PC-9 (cell line): ENCODE results near the gene CMSS1. TPM values are rescaled to one million over a fixed set of nuclear protein-coding genes. Genes with fewer than 3 reads are reported as not detected.
A peak's percentile ranks its signal among the peaks of the same experiment; 100 is the strongest.

Experiments
- BruUV-seq: library from RNA; stranded (reverse); fragments of 400-500 nt; replicated peaks from 2 replicates; lab custom pipeline; 2021; lab: Mats Ljungman, UMichigan
- CTCF ChIA-PET: fragments of 300-600 bp; sonication (Branson Sonifier 250); formaldehyde crosslinking; loops from one replicate; lab custom pipeline; 2022; ENCODE audit warnings: antibody characterized with exemption; lab: Charles Lee
- POLR2A ChIA-PET: fragments of 300-600 bp; sonication (Branson Sonifier 250); formaldehyde crosslinking; loops from one replicate; lab custom pipeline; 2022; ENCODE audit warnings: antibody characterized with exemption; ENCODE audit not compliant: unreplicated experiment; lab: Charles Lee
- DNase-seq, 2 experiments: peaks; one replicate each; pipeline versions ENCODE4 v3.0.0 to v3.0.0-alpha.2; 2015 to 2022; ENCODE audit warnings: mixed read lengths in 1 of 2
- H2AFZ ChIP-seq: fragments of 200-600 bp; sonication (generic); 2 replicates; pipeline ENCODE4 v1.8.1; 2017; ENCODE audit warnings: antibody characterized with exemption
- H3F3A ChIP-seq: fragments of 200-600 bp; sonication (generic); 2 replicates; pipeline ENCODE4 v1.8.1; 2017; ENCODE audit warnings: antibody characterized with exemption, mild to moderate bottlenecking, low read depth; ENCODE audit not compliant: insufficient read depth
- H3K27ac ChIP-seq: fragments of 200-600 bp; sonication (generic); 2 replicates; pipeline ENCODE4 v1.6.1; 2016; ENCODE audit warnings: mixed run types
- H3K27me3 ChIP-seq: fragments of 200-600 bp; sonication (generic); 2 replicates; pipeline ENCODE4 v1.6.1; 2016; ENCODE audit warnings: low read depth, mixed run types; ENCODE audit not compliant: insufficient read depth
- H3K36me3 ChIP-seq: fragments of 200-600 bp; sonication (generic); 2 replicates; pipeline ENCODE4 v1.6.1; 2016; ENCODE audit warnings: low read depth, mixed run types
- H3K4me1 ChIP-seq: fragments of 200-600 bp; sonication (generic); replicated peaks from 2 replicates; pipeline ENCODE4 v1.6.1; 2016; ENCODE audit warnings: mixed run types; ENCODE audit not compliant: insufficient read depth
- H3K4me2 ChIP-seq: fragments of 200-600 bp; sonication (generic); 2 replicates; pipeline ENCODE4 v1.6.1; 2017; ENCODE audit warnings: mixed run types
- H3K4me3 ChIP-seq: fragments of 200-600 bp; sonication (generic); 2 replicates; pipeline ENCODE4 v1.6.1; 2016; ENCODE audit warnings: mixed run types
- H3K79me2 ChIP-seq: fragments of 200-600 bp; sonication (generic); 2 replicates; pipeline ENCODE4 v1.6.1; 2017; ENCODE audit warnings: low read depth, mixed run types
- H3K9me2 ChIP-seq: fragments of 200-600 bp; sonication (generic); 2 replicates; pipeline ENCODE4 v1.8.1; 2017; ENCODE audit warnings: mild to moderate bottlenecking; ENCODE audit not compliant: insufficient read depth
- H3K9me3 ChIP-seq: fragments of 200-600 bp; sonication (generic); 2 replicates; pipeline ENCODE4 v1.8.1; 2016; ENCODE audit warnings: low read depth; ENCODE audit not compliant: insufficient read depth
- H4K20me1 ChIP-seq: fragments of 200-600 bp; sonication (generic); 2 replicates; pipeline ENCODE4 v1.8.1; 2017; ENCODE audit not compliant: insufficient read depth
- EZH2 ChIP-seq: fragments of 200-600 bp; sonication (generic); IDR thresholded peaks from 2 replicates; pipeline ENCODE4 v1.8.0; 2017; ENCODE audit warnings: antibody characterized with exemption, low read depth
- intact Hi-C: fragments of 100-400 bp; cut with micrococcal nuclease; formaldehyde crosslinking; loops from one replicate; pipeline ENCODE4 v1.10.0; 2022; ENCODE audit not compliant: unreplicated experiment
- total RNA-seq: library from RNA; stranded (reverse); gene quantifications from 2 replicates; pipeline ENCODE4 v1.2.3, GENCODE V29; 2021
- TF ChIP-seq, protein P1 (sequence below): fragments of 200-600 bp; sonication (generic); conservative IDR thresholded peaks from 2 replicates; pipeline ENCODE4 v1.6.1; 2017; ENCODE audit warnings: mixed run types, antibody characterized with exemption, mild to moderate bottlenecking, moderate library complexity

CMSS1 gene
- total RNA-seq, 1 experiment from 2014 or later = 98.9 TPM

DNA sequence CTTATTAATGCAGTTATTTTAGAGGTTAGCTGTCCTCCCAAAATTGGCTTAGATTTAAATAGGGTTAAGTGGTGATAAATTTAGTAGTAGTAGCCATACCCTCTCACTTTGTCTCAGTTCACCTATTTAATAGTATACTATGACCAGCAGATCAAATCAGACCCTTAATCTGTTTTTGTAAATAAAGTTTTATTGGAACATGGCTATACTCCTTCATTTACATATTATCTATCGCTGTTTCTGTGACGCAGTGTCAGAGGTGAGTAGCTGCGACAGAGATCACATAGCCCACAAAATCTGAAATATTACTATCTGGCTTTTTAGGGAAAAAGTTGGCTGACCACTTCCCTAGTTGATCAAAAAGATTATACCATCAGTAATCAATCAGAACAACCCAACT is 183.4 kb downstream of the CMSS1 start:
- H3K4me3 ChIP-seq = no peak overlapping the region
- H3F3A ChIP-seq = peaks cover 23% of the 10 kb centered on the region
- no peaks in the 10 kb centered on the region for H4K20me1 ChIP-seq
- no peak overlapping the region for H3K27ac ChIP-seq
- TF ChIP-seq, protein P1, sequence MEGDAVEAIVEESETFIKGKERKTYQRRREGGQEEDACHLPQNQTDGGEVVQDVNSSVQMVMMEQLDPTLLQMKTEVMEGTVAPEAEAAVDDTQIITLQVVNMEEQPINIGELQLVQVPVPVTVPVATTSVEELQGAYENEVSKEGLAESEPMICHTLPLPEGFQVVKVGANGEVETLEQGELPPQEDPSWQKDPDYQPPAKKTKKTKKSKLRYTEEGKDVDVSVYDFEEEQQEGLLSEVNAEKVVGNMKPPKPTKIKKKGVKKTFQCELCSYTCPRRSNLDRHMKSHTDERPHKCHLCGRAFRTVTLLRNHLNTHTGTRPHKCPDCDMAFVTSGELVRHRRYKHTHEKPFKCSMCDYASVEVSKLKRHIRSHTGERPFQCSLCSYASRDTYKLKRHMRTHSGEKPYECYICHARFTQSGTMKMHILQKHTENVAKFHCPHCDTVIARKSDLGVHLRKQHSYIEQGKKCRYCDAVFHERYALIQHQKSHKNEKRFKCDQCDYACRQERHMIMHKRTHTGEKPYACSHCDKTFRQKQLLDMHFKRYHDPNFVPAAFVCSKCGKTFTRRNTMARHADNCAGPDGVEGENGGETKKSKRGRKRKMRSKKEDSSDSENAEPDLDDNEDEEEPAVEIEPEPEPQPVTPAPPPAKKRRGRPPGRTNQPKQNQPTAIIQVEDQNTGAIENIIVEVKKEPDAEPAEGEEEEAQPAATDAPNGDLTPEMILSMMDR = no peak
- TF ChIP-seq EZH2 = no peak
- H3K27me3 ChIP-seq = no peaks in the 10 kb centered on the region
- no peak overlapping the region for H3K4me2 ChIP-seq
- H3K79me2 ChIP-seq = peaks cover 7% of the 10 kb centered on the region; the same call in 1 of the 2 replicates
- H3K9me3 ChIP-seq = peaks cover 4% of the 10 kb centered on the region
- CTCF ChIA-PET = no interaction called here
- intact Hi-C loops = no loop called here
- POLR2A ChIA-PET = no interaction called here
- H3K36me3 ChIP-seq = no peaks in the 10 kb centered on the region
- H3K9me2 ChIP-seq = no peaks in the 10 kb centered on the region
- no TSS peak for BruUV-seq
- DNase-seq = no peak
- H3K4me1 ChIP-seq = peaks cover 43% of the 10 kb centered on the region
- no peak overlapping the region for H2AFZ ChIP-seq

GRCh38 chr3:100001526-100002270 is 184.0 kb downstream of the CMSS1 start:
- Histone ChIP-seq H3K79me2 (peaks cover 7% of the 10 kb centered on the region; the same call in 1 of the 2 replicates), H3K4me3 (no peak overlapping the region), H2AFZ (no peak overlapping the region), H4K20me1 (no peaks in the 10 kb centered on the region), H3K9me3 (peaks cover 2% of the 10 kb centered on the region; the same call in 1 of the 2 replicates), H3K27ac (peak overlapping the region; percentile 60), H3K4me2 (peak overlapping the region; percentile 50; the same call in 1 of the 2 replicates), H3K9me2 (no peaks in the 10 kb centered on the region), H3F3A (peaks cover 29% of the 10 kb centered on the region), H3K36me3 (no peaks in the 10 kb centered on the region), H3K4me1 (peaks cover 49% of the 10 kb centered on the region), H3K27me3 (no peaks in the 10 kb centered on the region)
- intact Hi-C loops = loop anchor here (2.0 kb wide), 3 partner anchors 101 to 253 kb away; no protein-coding TSS in a partner anchor
- no TSS peak for BruUV-seq
- DNase-seq = peak; percentile 10 to 64
- TF ChIP-seq, protein P1 = no peak
- no peak for TF ChIP-seq EZH2
- CTCF ChIA-PET = interaction anchor here (0.5 to 1.2 kb wide), 2 partner anchors 12 to 125 kb away, joined by 3 to 4 read pairs; no protein-coding TSS in a partner anchor
- POLR2A ChIA-PET = interaction anchor here (1.1 to 1.6 kb wide), 2 partner anchors 99 to 100 kb away, joined by 5 to 7 read pairs; no protein-coding TSS in a partner anchor

DNA sequence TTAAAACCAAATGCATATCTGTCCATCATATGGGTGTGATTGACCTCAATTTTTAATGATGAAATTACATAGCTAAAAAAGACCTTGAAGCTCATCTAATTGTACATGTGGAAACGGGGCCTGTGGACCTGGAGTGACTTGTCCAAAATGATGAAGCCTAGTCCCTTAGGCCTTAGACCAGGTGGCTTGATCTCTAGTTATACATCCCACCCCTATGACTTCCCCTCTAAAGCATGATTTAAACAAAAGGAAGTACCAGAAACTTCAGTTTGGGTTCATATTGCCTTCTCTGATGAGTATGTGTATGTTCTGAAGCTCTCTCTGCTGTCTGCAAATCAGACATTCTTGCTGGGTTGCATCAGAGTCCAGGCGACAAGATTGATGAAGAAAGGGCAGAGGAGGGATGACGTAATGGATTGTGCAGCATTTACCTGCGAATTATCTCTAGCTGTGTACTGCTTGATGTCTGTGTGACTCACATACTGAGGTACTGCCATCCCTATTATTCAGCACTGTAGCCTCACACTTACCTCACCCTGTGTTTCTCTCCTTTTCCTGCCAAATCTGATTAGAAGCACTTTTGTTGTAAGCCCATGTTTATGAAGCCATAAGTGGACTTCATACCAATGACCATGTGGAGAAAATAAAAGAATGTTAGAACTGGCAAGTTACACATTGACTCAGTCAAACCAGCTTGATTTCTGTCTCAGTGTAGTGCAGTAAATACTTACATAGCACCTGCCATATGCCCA is 185.1 kb downstream of the CMSS1 start:
- POLR2A ChIA-PET = interaction anchor here (0.5 to 1.6 kb wide), 7 partner anchors 38 to 1570 kb away, joined by 3 to 7 read pairs (median 5); no protein-coding TSS in a partner anchor
- Histone ChIP-seq H3K27ac (peak overlapping the region; percentile 60), H3K9me2 (no peaks in the 10 kb centered on the region), H3K9me3 (no peaks in the 10 kb centered on the region), H3K4me1 (peaks cover 57% of the 10 kb centered on the region), H3K27me3 (no peaks in the 10 kb centered on the region), H4K20me1 (no peaks in the 10 kb centered on the region), H3K79me2 (no peaks in the 10 kb centered on the region; the same call in 1 of the 2 replicates), H3K4me2 (peak overlapping the region; percentile 50), H3F3A (peaks cover 35% of the 10 kb centered on the region), H3K36me3 (no peaks in the 10 kb centered on the region), H3K4me3 (no peak overlapping the region), H2AFZ (no peak overlapping the region)
- peak; percentile 79 to 100 for DNase-seq
- CTCF ChIA-PET = interaction anchor here (0.6 to 1.4 kb wide), 6 partner anchors 11 to 254 kb away, joined by 3 to 4 read pairs (median 4); no protein-coding TSS in a partner anchor
- intact Hi-C loops = loop anchor here (1.0 to 2.0 kb wide), 4 partner anchors 39 to 252 kb away; no protein-coding TSS in a partner anchor
- no TSS peak for BruUV-seq
- no peak for TF ChIP-seq EZH2
- TF ChIP-seq, protein P1 = no peak
